Mesothelial cell of epicardium (in vitro differentiated cells): ENCODE measurements around the gene ATP9A. TPM values are rescaled to one million over a fixed set of nuclear protein-coding genes. Genes with fewer than 3 reads are reported as not detected.
A peak's percentile ranks its signal among the peaks of the same experiment; 100 is the strongest.
"Not testable (repeated sequence)": the region's sequence is repeated elsewhere in the genome, so short reads cannot be mapped to it uniquely, and the experiment has no call there.

Experiments
- DNase-seq, 2 experiments: peaks; one replicate each; pipeline ENCODE4 v3.0.0; 2021; ENCODE audit warnings: low spot score in 2 of 2; ENCODE audit not compliant: unreplicated experiment in 2 of 2
- H3K27ac Mint-ChIP-seq: 2 replicates; pipeline ENCODE4 v1.8.0; 2021; ENCODE audit warnings: mixed read lengths
- H3K27me3 Mint-ChIP-seq: 2 replicates; pipeline ENCODE4 v1.8.0; 2021; ENCODE audit warnings: low read depth, mixed read lengths
- H3K36me3 Mint-ChIP-seq: 2 replicates; pipeline ENCODE4 v1.8.0; 2021; ENCODE audit warnings: mixed read lengths
- H3K4me1 Mint-ChIP-seq: 2 replicates; pipeline ENCODE4 v1.8.0; 2021; ENCODE audit warnings: mixed read lengths
- H3K4me3 Mint-ChIP-seq: 2 replicates; pipeline ENCODE4 v1.8.0; 2021; ENCODE audit warnings: mild to moderate bottlenecking, moderate library complexity, mixed read lengths
- H3K9me3 Mint-ChIP-seq: 2 replicates; pipeline ENCODE4 v1.8.0; 2021; ENCODE audit warnings: mixed read lengths
- total RNA-seq: library from RNA; stranded (reverse); gene quantifications from 3 replicates; pipeline ENCODE4 v1.2.1, GENCODE V29; 2021
- TF ChIP-seq, protein P1 (sequence below): fragments of 200-600 bp; sonication (generic); IDR thresholded peaks from one replicate; pipeline ENCODE4 v1.5.0; 2021; ENCODE audit warnings: antibody characterized with exemption; ENCODE audit not compliant: unreplicated experiment

The ATP9A gene
- 77.1 to 80.0 TPM (median 79.1 TPM) in 3 replicates for total RNA-seq

DNA sequence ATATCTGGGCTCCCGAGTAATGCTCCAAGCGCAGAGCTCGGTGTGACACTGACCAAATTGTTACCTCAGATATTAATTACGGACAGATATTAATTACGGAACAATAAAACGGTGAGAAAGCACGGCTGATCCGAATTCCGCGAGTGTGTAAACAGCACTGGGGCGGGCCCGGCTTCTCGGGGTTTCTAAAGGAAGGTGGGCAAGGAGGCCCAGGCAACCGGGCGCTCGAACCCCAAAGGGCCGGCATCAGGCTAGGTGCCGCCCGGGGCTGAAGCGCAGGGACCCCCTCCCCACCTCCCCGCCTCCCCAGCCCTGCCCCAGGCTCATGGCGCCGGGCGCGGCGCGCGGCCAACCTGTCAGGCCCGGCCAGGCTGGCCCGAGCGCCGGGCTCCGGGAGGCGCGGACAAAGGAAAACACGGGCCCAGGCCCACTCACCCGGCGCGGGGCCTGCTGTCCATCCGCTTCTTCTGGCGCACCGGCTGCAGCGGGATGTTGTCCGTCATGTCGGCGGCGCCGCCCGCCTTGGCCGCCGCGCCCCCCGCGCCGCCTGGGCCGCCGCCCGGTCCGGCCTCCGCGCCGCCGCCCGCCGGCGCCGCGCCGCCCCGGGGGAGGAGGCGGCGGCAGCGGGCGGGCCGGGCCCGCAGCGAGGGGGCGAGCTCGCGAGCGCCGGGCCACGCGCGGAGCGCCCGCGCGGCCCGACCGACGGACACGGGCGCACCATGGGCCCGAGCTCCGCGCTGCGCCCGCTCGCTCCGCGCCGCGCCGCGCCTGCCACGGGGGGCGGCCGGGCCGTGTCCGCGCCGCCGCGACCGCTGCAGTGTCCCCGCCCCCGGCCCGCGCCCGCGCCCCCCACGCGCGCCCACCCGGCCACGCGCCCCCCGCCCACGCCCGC lies at the start of gene ATP9A:
Gene ATP9A (minus strand): TSS at position 524 of the 892 bp plus-strand sequence. CDS start 21 bp downstream, at position 503.
- Mint-ChIP-seq H3K9me3 (no peaks in the 10 kb centered on the region), H3K27me3 (no peaks in the 10 kb centered on the region), H3K4me1 (peaks cover 7% of the 10 kb centered on the region), H3K4me3 (peak within 1 kb of the TSS; percentile 78), H3K27ac (peak within 1 kb of the TSS; percentile 91), H3K36me3 (peaks cover 1% of the 10 kb centered on the region)
- peak in 1 of 2 experiments; percentile 48 for DNase-seq
- TF ChIP-seq, protein P1, sequence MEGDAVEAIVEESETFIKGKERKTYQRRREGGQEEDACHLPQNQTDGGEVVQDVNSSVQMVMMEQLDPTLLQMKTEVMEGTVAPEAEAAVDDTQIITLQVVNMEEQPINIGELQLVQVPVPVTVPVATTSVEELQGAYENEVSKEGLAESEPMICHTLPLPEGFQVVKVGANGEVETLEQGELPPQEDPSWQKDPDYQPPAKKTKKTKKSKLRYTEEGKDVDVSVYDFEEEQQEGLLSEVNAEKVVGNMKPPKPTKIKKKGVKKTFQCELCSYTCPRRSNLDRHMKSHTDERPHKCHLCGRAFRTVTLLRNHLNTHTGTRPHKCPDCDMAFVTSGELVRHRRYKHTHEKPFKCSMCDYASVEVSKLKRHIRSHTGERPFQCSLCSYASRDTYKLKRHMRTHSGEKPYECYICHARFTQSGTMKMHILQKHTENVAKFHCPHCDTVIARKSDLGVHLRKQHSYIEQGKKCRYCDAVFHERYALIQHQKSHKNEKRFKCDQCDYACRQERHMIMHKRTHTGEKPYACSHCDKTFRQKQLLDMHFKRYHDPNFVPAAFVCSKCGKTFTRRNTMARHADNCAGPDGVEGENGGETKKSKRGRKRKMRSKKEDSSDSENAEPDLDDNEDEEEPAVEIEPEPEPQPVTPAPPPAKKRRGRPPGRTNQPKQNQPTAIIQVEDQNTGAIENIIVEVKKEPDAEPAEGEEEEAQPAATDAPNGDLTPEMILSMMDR: no peak

DNA sequence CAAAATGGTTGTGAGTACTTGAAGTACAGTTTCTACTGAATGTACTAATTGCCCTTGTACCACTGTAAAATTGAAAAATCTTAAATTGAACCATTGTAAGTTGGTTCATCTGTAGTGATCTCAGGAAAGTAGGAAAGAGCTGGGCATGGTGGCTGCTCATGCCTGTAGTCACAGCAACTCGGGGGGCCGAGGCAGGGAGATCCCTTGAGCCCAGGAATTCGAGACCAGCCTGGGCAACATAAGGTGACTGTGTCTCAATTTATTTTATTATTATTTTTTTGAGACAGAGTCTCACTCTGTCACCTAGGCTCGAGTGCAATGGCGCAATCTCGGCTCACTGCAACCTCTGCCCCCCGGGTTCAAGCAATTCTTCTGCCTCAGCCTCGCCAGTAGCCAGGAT lies 48.7 kb upstream of the ATP9A start:
- not testable (repeated sequence) for H3K4me1 Mint-ChIP-seq, H3K4me3 Mint-ChIP-seq

DNA sequence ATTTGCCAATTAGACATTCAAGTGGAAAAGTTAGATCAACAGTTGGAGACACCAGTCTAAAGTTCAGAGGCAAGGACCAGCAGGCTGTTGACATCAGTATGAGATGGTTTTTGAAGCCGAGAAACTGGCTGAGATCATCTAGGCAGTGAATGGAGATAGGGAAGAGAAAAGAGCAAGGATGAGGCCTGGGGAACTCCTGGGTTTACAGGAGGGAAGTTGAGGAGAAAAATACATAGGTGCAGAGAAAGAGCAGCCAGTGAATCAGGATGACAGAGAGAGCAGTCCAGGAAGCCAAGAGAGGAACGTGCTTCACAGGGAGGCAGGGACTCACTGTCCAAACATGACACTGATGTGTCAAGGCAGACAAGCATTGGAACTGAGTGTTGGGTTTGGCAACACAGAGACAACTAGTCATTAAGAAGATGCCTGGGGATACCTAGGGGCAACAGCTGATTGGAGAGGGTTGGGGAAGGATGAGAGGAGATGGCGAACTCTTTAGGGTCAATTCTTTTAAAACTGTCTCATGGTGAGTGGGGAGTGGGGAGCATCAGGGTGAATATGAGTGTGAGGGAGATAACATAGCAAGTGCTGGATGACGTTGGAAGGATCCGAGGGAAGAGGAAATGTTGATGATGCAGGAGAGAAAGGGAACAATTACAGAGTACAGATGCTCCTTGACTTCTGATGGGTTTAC lies 47.3 kb upstream of the ATP9A start:
- DNase-seq: no peak
- Mint-ChIP-seq H3K27me3 (peaks cover 9% of the 10 kb centered on the region), H3K9me3 (no peaks in the 10 kb centered on the region), H3K27ac (no peak overlapping the region), H3K4me1 (peaks cover 22% of the 10 kb centered on the region), H3K4me3 (no peak overlapping the region), H3K36me3 (no peaks in the 10 kb centered on the region)
- TF ChIP-seq, protein P1: no peak

More for the DNA sequence above, 48.7 kb upstream of the ATP9A start:
- not testable (repeated sequence) for H3K36me3 Mint-ChIP-seq, H3K27ac Mint-ChIP-seq, H3K9me3 Mint-ChIP-seq, DNase-seq, H3K27me3 Mint-ChIP-seq

- H3K27ac Mint-ChIP-seq: no peak overlapping the region
- DNase-seq: no peak
- H3K9me3 Mint-ChIP-seq: no peaks in the 10 kb centered on the region
- H3K36me3 Mint-ChIP-seq: no peaks in the 10 kb centered on the region
- H3K27me3 Mint-ChIP-seq: peaks cover 9% of the 10 kb centered on the region
- H3K4me3 Mint-ChIP-seq: no peak overlapping the region
- TF ChIP-seq, protein P1: no peak
- peaks cover 21% of the 10 kb centered on the region for H3K4me1 Mint-ChIP-seq
These were observed 44.7 kb upstream of the ATP9A start for GRCh38 chr20:51812861-51813260.

- Mint-ChIP-seq H3K36me3 (no peaks in the 10 kb centered on the region), H3K27me3 (peaks cover 9% of the 10 kb centered on the region), H3K9me3 (no peaks in the 10 kb centered on the region), H3K4me3 (no peak overlapping the region), H3K4me1 (peaks cover 21% of the 10 kb centered on the region), H3K27ac (peak overlapping the region; percentile 6)
- TF ChIP-seq, protein P1: no peak
- DNase-seq: no peak
These were observed 43.4 kb upstream of the ATP9A start for GRCh38 chr20:51811514-51812128.

- H3K9me3 Mint-ChIP-seq: no peaks in the 10 kb centered on the region
- DNase-seq: no peak
- TF ChIP-seq, protein P1: no peak
- H3K4me3 Mint-ChIP-seq: no peak overlapping the region
- H3K27me3 Mint-ChIP-seq: peaks cover 9% of the 10 kb centered on the region
- H3K27ac Mint-ChIP-seq: peak overlapping the region; percentile 19
- peaks cover 21% of the 10 kb centered on the region for H3K4me1 Mint-ChIP-seq
- no peaks in the 10 kb centered on the region for H3K36me3 Mint-ChIP-seq
These were observed 42.8 kb upstream of the ATP9A start for GRCh38 chr20:51811042-51811355.
